Transverse colon (tissue), 4 donors: ENCODE data around the gene MYCT1. TPM values are rescaled to one million over a fixed set of nuclear protein-coding genes. Genes with fewer than 3 reads are reported as not detected.

ENCODE experiments used
- DNase-seq: peaks from one replicate; pipeline ENCODE4 v3.0.0-alpha.2; 2019
- H3K27ac ChIP-seq, 4 donors: fragments of 200-600 bp; sonication (generic); 2 replicates each; pipeline ENCODE4 v1.5.1; 2016 to 2018; ENCODE audit warnings: inconsistent platforms in 4 of 4
- H3K27me3 ChIP-seq: fragments of 200-600 bp; sonication (generic); 2 replicates; pipeline ENCODE4 v1.5.1; 2017; ENCODE audit warnings: inconsistent platforms
- H3K36me3 ChIP-seq, 4 donors: fragments of 200-600 bp; sonication (generic); 2 replicates each; pipeline ENCODE4 v1.5.1; 2017 to 2019; ENCODE audit warnings: inconsistent platforms in 4 of 4
- H3K4me1 ChIP-seq, 4 donors: fragments of 200-600 bp; sonication (generic); 2 replicates each; pipeline ENCODE4 v1.5.1; 2017 to 2020; ENCODE audit warnings: inconsistent platforms in 4 of 4
- H3K4me3 ChIP-seq, 4 donors: fragments of 200-600 bp; sonication (generic); 1 replicate in 1 of 4; 2 replicates in 3 of 4; pipeline versions ENCODE4 v1.5.1 to v1.6.1; 2017 to 2019; ENCODE audit warnings: inconsistent platforms in 4 of 4
- H3K9me3 ChIP-seq, 2 donors: fragments of 200-600 bp; sonication (generic); 2 replicates each; pipeline ENCODE4 v1.5.1; 2017 to 2019; ENCODE audit warnings: inconsistent platforms in 2 of 2
- EP300 ChIP-seq: sonication (generic); formaldehyde crosslinking; IDR thresholded peaks from one replicate; pipeline ENCODE4 v1.6.1; 2017; ENCODE audit warnings: antibody characterized with exemption, low read depth
- POLR2A ChIP-seq: fragments of 450-650 bp; IDR thresholded peaks from one replicate; pipeline ENCODE4 v1.6.1; 2016; ENCODE audit warnings: antibody characterized with exemption, mild to moderate bottlenecking, moderate library complexity
- POLR2AphosphoS5 ChIP-seq, 3 donors: sonication (generic); formaldehyde crosslinking; IDR thresholded peaks; one replicate each; pipeline ENCODE4 v1.6.1; 2016; ENCODE audit warnings: antibody characterized with exemption in 3 of 3
- WGBS, 2 donors: methylation state at CpG; one replicate each; pipeline ENCODE4 v1.1.5; 2018; ENCODE audit warnings: low coverage in 1 of 2; 5-methylcytosine and 5-hydroxymethylcytosine counted together
- in situ Hi-C, 4 donors: fragments of 200-750 bp; cut with MboI; loops; one replicate each; pipeline versions ENCODE4 v1.15.0 to v1.15.1; 2017; ENCODE audit warnings: low sequenced_read_pairs in 3 of 4, low pct_ligation_motif_present in 1 of 4, low pct_unique_long_range_greater_than_20kb in 1 of 4
- intact Hi-C: fragments of 100-400 bp; cut with DNase I; formaldehyde crosslinking; loops from one replicate; pipeline ENCODE4 v1.15.1; 2023; ENCODE audit warnings: low total_unique reads
- total RNA-seq, 4 donors: library from RNA; depleted of rRNA; stranded (reverse); fragments of >200 nt; gene quantifications; one replicate each; pipeline ENCODE4 v1.1.0, GENCODE V29; 2016
- TF ChIP-seq, protein P1 (sequence below), 5 experiments: fragments of 200-600 bp in 3 of 5; fragments of 450-650 bp in 2 of 5; sonication (generic) in 3 of 5; IDR thresholded peaks; 1 replicate in 2 of 5; 2 replicates in 3 of 5; pipeline ENCODE4 v1.5.1; 2016 to 2017; ENCODE audit warnings: antibody characterized with exemption in 5 of 5, inconsistent platforms in 3 of 5, mild to moderate bottlenecking in 2 of 5, moderate library complexity in 1 of 5

MYCT1 gene
- total RNA-seq, 4 donors from 2014 or later: 0.20 to 2.4 (median 2.3) TPM; not detected in 1

GRCh38 chr6:152723398-152723797, 25.7 kb downstream of the MYCT1 start:
- WGBS, 2 donors: 58 to 60% methylated on average over 1 of the region's 1 CpG
- Histone ChIP-seq H3K27me3 (no peaks in the 10 kb centered on the region), H3K4me3 (no peak overlapping the region), H3K27ac (no peak overlapping the region), H3K4me1 (no peaks in the 10 kb centered on the region), H3K36me3 (no peaks in the 10 kb centered on the region), H3K9me3 (no peaks in the 10 kb centered on the region)
- intact Hi-C loops (no loop called here), in situ Hi-C loops (no loop called here)
- no peak for DNase-seq
- no peak for TF ChIP-seq POLR2AphosphoS5 (IDR thresholded peaks at IDR 0.05)
- TF ChIP-seq POLR2A: no peak
- TF ChIP-seq EP300: no peak
- TF ChIP-seq, protein P1, sequence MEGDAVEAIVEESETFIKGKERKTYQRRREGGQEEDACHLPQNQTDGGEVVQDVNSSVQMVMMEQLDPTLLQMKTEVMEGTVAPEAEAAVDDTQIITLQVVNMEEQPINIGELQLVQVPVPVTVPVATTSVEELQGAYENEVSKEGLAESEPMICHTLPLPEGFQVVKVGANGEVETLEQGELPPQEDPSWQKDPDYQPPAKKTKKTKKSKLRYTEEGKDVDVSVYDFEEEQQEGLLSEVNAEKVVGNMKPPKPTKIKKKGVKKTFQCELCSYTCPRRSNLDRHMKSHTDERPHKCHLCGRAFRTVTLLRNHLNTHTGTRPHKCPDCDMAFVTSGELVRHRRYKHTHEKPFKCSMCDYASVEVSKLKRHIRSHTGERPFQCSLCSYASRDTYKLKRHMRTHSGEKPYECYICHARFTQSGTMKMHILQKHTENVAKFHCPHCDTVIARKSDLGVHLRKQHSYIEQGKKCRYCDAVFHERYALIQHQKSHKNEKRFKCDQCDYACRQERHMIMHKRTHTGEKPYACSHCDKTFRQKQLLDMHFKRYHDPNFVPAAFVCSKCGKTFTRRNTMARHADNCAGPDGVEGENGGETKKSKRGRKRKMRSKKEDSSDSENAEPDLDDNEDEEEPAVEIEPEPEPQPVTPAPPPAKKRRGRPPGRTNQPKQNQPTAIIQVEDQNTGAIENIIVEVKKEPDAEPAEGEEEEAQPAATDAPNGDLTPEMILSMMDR (IDR thresholded peaks at IDR 0.05): no peak

DNA sequence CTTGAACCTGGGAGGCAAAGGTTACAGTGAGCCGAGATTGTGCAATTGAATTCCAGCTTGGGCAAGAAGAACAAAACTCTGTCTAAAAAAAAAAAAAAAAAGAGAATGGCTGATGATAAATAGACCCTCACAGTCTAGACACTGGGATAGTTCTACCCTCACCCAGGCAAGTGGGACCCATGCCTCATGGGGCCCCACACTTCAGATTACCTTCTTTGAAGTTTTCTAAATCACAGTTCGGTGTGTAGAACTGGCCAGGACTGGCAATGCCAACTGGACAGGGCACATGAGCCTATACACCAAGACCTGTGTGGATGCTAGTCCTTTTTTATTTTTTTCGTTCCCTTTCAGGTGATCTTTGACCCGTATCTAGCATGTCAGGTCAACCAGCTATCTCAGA, 28.6 kb downstream of the MYCT1 start:
- in situ Hi-C loops (no loop called here), intact Hi-C loops (no loop called here)
- no peak for DNase-seq
- Histone ChIP-seq H3K4me1 (no peaks in the 10 kb centered on the region), H3K4me3 (no peak overlapping the region), H3K27me3 (no peaks in the 10 kb centered on the region), H3K9me3 (no peaks in the 10 kb centered on the region), H3K36me3 (no peaks in the 10 kb centered on the region), H3K27ac (no peak overlapping the region)
- TF ChIP-seq POLR2AphosphoS5 (IDR thresholded peaks at IDR 0.05) (no peak), POLR2A (no peak), EP300 (no peak)
- TF ChIP-seq, protein P1 (IDR thresholded peaks at IDR 0.05): no peak
- 60 to 61% methylated on average over 4 of the region's 4 CpGs for WGBS, 2 donors

DNA sequence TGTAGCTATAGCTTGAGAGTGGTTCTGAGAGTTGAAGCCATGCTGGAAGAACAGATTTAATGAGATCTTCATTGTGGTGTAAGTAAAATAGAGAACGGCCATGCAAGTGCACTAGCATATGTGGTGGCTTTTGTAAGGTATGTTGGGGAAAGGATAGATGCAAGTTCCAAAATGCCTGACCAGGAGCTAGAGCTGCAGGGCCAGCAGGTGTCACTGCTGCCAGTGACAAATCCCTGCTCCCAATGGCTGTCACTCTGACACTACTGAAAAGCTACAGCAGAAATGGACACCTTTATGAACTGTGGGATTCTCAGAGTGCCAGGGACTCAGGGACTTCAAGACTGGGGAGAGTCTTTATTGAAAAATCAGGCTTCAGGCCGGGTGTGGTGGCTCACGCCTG, 29.8 kb downstream of the MYCT1 start:
- Histone ChIP-seq H3K4me3 (no peak overlapping the region), H3K9me3 (no peaks in the 10 kb centered on the region), H3K4me1 (no peaks in the 10 kb centered on the region), H3K27me3 (no peaks in the 10 kb centered on the region), H3K36me3 (no peaks in the 10 kb centered on the region), H3K27ac (no peak overlapping the region)
- intact Hi-C loops: no loop called here
- 50 to 87% methylated on average over 1 to 3 of the region's 3 CpGs for WGBS, 2 donors
- TF ChIP-seq POLR2A (no peak), POLR2AphosphoS5 (IDR thresholded peaks at IDR 0.05) (no peak), EP300 (no peak)
- TF ChIP-seq, protein P1 (IDR thresholded peaks at IDR 0.05): no peak
- no peak for DNase-seq
- in situ Hi-C loops: no loop called here

GRCh38 chr6:152734630-152735029, 36.9 kb downstream of the MYCT1 start:
- WGBS, 2 donors: 67 to 77% methylated on average over 2 of the region's 2 CpGs

More at GRCh38 chr6:152734630-152735029, 36.9 kb downstream of the MYCT1 start:
- in situ Hi-C loops (no loop called here), intact Hi-C loops (no loop called here)
- Histone ChIP-seq H3K4me3 (no peak overlapping the region), H3K36me3 (no peaks in the 10 kb centered on the region), H3K27ac (no peak overlapping the region), H3K27me3 (no peaks in the 10 kb centered on the region), H3K4me1 (no peaks in the 10 kb centered on the region), H3K9me3 (no peaks in the 10 kb centered on the region)
- DNase-seq: no peak
- TF ChIP-seq EP300: no peak
- TF ChIP-seq, protein P1 (IDR thresholded peaks at IDR 0.05): no peak
- no peak for TF ChIP-seq POLR2AphosphoS5 (IDR thresholded peaks at IDR 0.05)
- TF ChIP-seq POLR2A: no peak
